CD8-positive, alpha-beta memory T cell (primary cell): ENCODE measurements around the gene TLE4. TPM values are rescaled to one million over a fixed set of nuclear protein-coding genes. Genes with fewer than 3 reads are reported as not detected.

Experiments used
- CTCF ChIA-PET: fragments of 350-600 bp; sonication (Branson Sonifier 250); formaldehyde crosslinking; loops from one replicate; lab custom pipeline; 2021; ENCODE audit warnings: antibody characterized with exemption; lab: Charles Lee
- POLR2A ChIA-PET: fragments of 350-600 bp; sonication (Branson Sonifier 250); formaldehyde crosslinking; loops from one replicate; lab custom pipeline; 2021; ENCODE audit warnings: antibody characterized with exemption; lab: Charles Lee
- DNase-seq, 5 donors: peaks; one replicate each; pipeline versions ENCODE4 v3.0.0 to v3.0.0-alpha.2; 2020 to 2022; ENCODE audit warnings: mixed read lengths in 1 of 5
- H3K27ac ChIP-seq: one replicate; pipeline ENCODE4 v1.7.0; 2013; ENCODE audit warnings: low read depth, mild to moderate bottlenecking, low read length, moderate library complexity
- H3K27me3 ChIP-seq: 2 replicates; pipeline ENCODE4 v1.7.0; 2013; ENCODE audit warnings: low read length, mild to moderate bottlenecking; ENCODE audit not compliant: insufficient read depth, poor library complexity, severe bottlenecking
- H3K36me3 ChIP-seq: 2 replicates; pipeline ENCODE4 v1.7.0; 2013; ENCODE audit warnings: mild to moderate bottlenecking, low read length, moderate library complexity; ENCODE audit not compliant: insufficient read depth
- H3K4me1 ChIP-seq: 2 replicates; pipeline ENCODE4 v1.7.0; 2013; ENCODE audit warnings: mild to moderate bottlenecking, low read length, moderate library complexity; ENCODE audit not compliant: insufficient read depth
- H3K4me3 ChIP-seq: 2 replicates; pipeline ENCODE4 v1.7.0; 2013; ENCODE audit warnings: mild to moderate bottlenecking, low read length
- H3K9me3 ChIP-seq: 2 replicates; pipeline ENCODE4 v1.7.0; 2013; ENCODE audit warnings: mild to moderate bottlenecking, low read length
- H3K27ac Mint-ChIP-seq, 8 donors: one replicate each; pipeline ENCODE4 v1.8.0; 2020 to 2021; ENCODE audit warnings: mixed read lengths in 8 of 8, mild to moderate bottlenecking in 6 of 8, inconsistent platforms in 3 of 8, moderate library complexity in 3 of 8
- H3K27me3 Mint-ChIP-seq, 2 donors: one replicate each; pipeline ENCODE4 v1.8.0; 2020 to 2021; ENCODE audit warnings: mixed read lengths in 2 of 2, mild to moderate bottlenecking in 1 of 2, moderate library complexity in 1 of 2
- H3K36me3 Mint-ChIP-seq, 3 donors: one replicate each; pipeline ENCODE4 v1.8.0; 2020 to 2021; ENCODE audit warnings: mixed read lengths in 3 of 3, inconsistent platforms in 1 of 3, mild to moderate bottlenecking in 1 of 3
- H3K4me1 Mint-ChIP-seq, 3 donors: one replicate each; pipeline ENCODE4 v1.8.0; 2020 to 2021; ENCODE audit warnings: mixed read lengths in 3 of 3, inconsistent platforms in 1 of 3, mild to moderate bottlenecking in 1 of 3
- H3K4me3 Mint-ChIP-seq, 7 donors: one replicate each; pipeline ENCODE4 v1.8.0; 2020 to 2021; ENCODE audit warnings: mixed read lengths in 7 of 7, mild to moderate bottlenecking in 6 of 7, moderate library complexity in 4 of 7, inconsistent platforms in 2 of 7
- H3K9me3 Mint-ChIP-seq, 5 donors: one replicate each; pipeline ENCODE4 v1.8.0; 2020 to 2022; ENCODE audit warnings: mixed read lengths in 5 of 5, mild to moderate bottlenecking in 3 of 5, moderate library complexity in 2 of 5, inconsistent platforms in 1 of 5
- polyA plus RNA-seq: library from polyadenylated mRNA; unstranded; fragments of 300-500 nt; fragmentation: Illumina TruSeq; gene quantifications from one replicate; pipeline ENCODE4 v1.2.3, GENCODE V29; 2021
- total RNA-seq, 2 experiments: library from RNA; stranded (reverse); gene quantifications; one replicate each; pipeline ENCODE4 v1.2.3, GENCODE V29; 2021

Gene TLE4
- total and polyA plus RNA-seq, 3 experiments from 2014 or later: 28.1 to 41.6 (median 29.2) TPM

DNA sequence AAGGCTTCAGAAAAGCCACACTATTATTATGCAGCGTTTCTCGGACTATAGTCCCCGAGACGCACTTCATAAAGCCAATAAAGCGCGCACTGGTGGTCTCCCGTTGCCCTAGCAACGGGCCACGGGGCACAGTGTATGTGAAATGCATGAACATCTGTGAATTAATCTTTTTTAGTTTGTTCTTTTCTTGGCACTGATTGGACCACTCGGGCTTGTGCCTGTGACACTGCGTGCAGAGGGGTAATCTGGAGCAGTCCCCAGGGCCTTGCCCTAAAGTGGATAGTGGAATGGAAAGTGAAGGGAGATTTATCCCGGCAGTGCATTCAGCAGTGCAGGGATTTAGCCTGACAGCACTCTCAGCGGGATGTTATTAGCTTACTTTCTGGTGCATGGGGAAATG lies 92.1 kb downstream of the TLE4 start:
- Mint-ChIP-seq H3K4me1 (peaks cover 34 to 59% (median 47%) of the 10 kb centered on the region in 3 donors), H3K9me3 (no peaks in the 10 kb centered on the region), H3K36me3 (peaks cover 0 to 35% (median 17%) of the 10 kb centered on the region in 3 donors), H3K4me3 (peak overlapping the region in 1 of 7 donors; percentile 4), H3K27ac (peak overlapping the region in 3 of 8 donors; percentile 31 to 56 (median 37)), H3K27me3 (no peaks in the 10 kb centered on the region)
- Histone ChIP-seq H3K4me1 (no peaks in the 10 kb centered on the region), H3K27ac (no peak overlapping the region), H3K27me3 (no peaks in the 10 kb centered on the region), H3K36me3 (no peaks in the 10 kb centered on the region), H3K9me3 (no peaks in the 10 kb centered on the region), H3K4me3 (no peak overlapping the region)
- CTCF ChIA-PET: no interaction called here
- POLR2A ChIA-PET: no interaction called here
- DNase-seq: no peak

DNA sequence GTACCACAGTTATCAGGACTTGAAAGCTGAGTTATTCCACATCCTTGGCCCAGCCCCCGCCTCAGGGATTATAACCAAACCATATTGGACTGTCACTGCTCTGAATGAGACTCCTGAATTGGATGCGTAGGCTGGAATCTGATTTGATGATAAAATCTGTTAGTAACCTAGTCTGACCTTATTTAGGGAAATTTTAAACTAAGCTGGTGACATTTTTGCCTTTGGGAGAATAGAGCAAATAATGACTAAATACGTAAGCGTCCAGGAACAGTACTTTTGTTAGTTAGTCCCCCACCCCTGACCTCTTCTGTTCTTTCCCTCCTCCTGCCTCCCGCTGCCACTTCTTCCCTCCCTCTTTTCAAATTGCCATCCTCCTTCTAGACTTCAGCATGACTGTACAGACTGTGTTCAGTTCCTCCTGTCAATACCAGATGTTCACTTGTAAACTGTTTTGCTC lies 92.6 kb downstream of the TLE4 start:
- no peaks in the 10 kb centered on the region for H3K9me3 ChIP-seq
- Mint-ChIP-seq H3K9me3 (no peaks in the 10 kb centered on the region), H3K36me3 (peaks cover 0 to 37% (median 20%) of the 10 kb centered on the region in 3 donors), H3K27me3 (no peaks in the 10 kb centered on the region), H3K4me3 (no peak overlapping the region), H3K4me1 (peaks cover 35 to 59% (median 49%) of the 10 kb centered on the region in 3 donors), H3K27ac (peak overlapping the region in 3 of 8 donors; percentile 24 to 75 (median 31))
- no peaks in the 10 kb centered on the region for H3K4me1 ChIP-seq
- H3K27ac ChIP-seq: no peak overlapping the region
- CTCF ChIA-PET: no interaction called here
- no peak overlapping the region for H3K4me3 ChIP-seq
- DNase-seq: no peak
- POLR2A ChIA-PET: no interaction called here
- no peaks in the 10 kb centered on the region for H3K36me3 ChIP-seq
- H3K27me3 ChIP-seq: no peaks in the 10 kb centered on the region

DNA sequence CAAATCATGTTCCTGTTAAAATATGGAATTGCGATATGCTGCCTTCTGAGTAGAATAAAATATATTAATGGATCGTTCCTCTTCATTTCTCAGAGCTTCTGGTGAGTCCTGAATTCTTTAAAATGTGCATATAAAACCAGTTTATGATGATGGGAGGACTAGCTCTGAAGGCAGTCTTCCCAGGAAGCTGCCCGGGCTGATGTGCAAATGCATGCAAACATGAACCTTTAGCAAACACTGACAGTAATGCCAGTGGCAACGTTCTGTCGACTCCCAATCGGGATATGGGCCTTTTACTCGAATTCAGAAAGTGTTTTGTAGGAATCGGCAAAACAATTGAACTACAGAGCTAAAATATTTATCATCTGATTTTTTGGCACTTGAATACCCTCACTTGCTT lies 93.6 kb downstream of the TLE4 start:
- Mint-ChIP-seq H3K27me3 (no peaks in the 10 kb centered on the region), H3K36me3 (peaks cover 0 to 38% (median 17%) of the 10 kb centered on the region in 3 donors), H3K27ac (peak overlapping the region in 2 of 8 donors; percentile 4 to 29), H3K4me3 (no peak overlapping the region), H3K9me3 (no peaks in the 10 kb centered on the region), H3K4me1 (peaks cover 43 to 69% (median 59%) of the 10 kb centered on the region in 3 donors)
- Histone ChIP-seq H3K27ac (no peak overlapping the region), H3K4me3 (no peak overlapping the region), H3K4me1 (no peaks in the 10 kb centered on the region), H3K36me3 (no peaks in the 10 kb centered on the region), H3K9me3 (no peaks in the 10 kb centered on the region), H3K27me3 (no peaks in the 10 kb centered on the region)
- POLR2A ChIA-PET: no interaction called here
- CTCF ChIA-PET: no interaction called here
- DNase-seq: no peak

DNA sequence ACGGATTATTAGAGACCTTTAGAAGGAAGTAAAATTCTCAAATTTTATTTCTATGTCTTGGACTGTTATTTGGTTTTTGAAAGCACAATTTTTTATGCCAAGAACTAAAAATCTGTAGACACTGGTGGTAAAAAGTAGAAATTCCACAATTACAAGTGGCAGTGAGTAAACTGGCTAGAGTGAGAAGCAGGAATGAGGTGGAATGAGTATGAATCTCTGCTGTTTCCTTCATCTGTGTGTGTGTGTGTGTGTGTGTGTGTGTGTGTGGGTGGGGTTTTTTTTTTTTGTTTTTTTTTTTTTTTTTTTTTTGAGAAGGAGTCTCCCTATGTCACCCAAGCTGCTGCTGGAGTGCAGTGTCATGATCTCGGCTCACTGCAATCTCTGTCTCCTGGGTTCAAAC lies 94.2 kb downstream of the TLE4 start:
- no peaks in the 10 kb centered on the region for H3K9me3 Mint-ChIP-seq
- H3K36me3 Mint-ChIP-seq: peaks cover 0 to 38% (median 19%) of the 10 kb centered on the region in 3 donors
- H3K27ac Mint-ChIP-seq: peak overlapping the region in 2 of 8 donors; percentile 1 to 63
- H3K4me1 Mint-ChIP-seq: peaks cover 46 to 69% (median 62%) of the 10 kb centered on the region in 3 donors
- Histone ChIP-seq H3K4me1 (no peaks in the 10 kb centered on the region), H3K4me3 (no peak overlapping the region), H3K9me3 (no peaks in the 10 kb centered on the region), H3K27ac (no peak overlapping the region), H3K36me3 (no peaks in the 10 kb centered on the region), H3K27me3 (no peaks in the 10 kb centered on the region)
- ChIA-PET POLR2A (no interaction called here), CTCF (no interaction called here)
- H3K27me3 Mint-ChIP-seq: no peaks in the 10 kb centered on the region
- DNase-seq: no peak
- no peak overlapping the region for H3K4me3 Mint-ChIP-seq

DNA sequence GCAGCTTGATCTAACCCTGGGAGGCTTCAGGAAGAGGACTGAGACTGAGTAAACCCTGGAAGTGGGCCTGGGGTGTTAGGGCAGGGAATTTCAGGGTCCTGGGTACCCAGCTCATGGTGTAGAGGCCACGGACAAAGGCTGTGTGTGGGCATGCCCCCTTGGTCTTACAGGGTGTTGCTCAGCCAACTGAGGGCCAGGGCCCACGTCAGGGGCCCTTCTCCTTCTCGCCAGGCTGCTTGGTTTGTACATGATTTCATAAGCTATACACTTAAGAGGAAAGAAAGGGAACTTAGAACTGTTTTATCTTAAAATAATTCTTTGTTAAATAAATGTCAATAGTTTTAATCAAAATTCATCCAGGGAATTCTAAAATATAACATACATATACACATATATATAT lies 95.4 kb downstream of the TLE4 start:
- no peak overlapping the region for H3K27ac ChIP-seq
- Mint-ChIP-seq H3K27me3 (no peaks in the 10 kb centered on the region), H3K4me3 (no peak overlapping the region), H3K9me3 (no peaks in the 10 kb centered on the region), H3K27ac (peak overlapping the region in 2 of 8 donors; percentile 6 to 43), H3K36me3 (peaks cover 0 to 41% (median 20%) of the 10 kb centered on the region in 3 donors), H3K4me1 (peaks cover 49 to 68% (median 65%) of the 10 kb centered on the region in 3 donors)
- ChIA-PET CTCF (no interaction called here), POLR2A (no interaction called here)
- no peak for DNase-seq
- H3K9me3 ChIP-seq: no peaks in the 10 kb centered on the region
- H3K36me3 ChIP-seq: no peaks in the 10 kb centered on the region
- H3K4me1 ChIP-seq: peaks cover 2% of the 10 kb centered on the region
- no peak overlapping the region for H3K4me3 ChIP-seq
- no peaks in the 10 kb centered on the region for H3K27me3 ChIP-seq

DNA sequence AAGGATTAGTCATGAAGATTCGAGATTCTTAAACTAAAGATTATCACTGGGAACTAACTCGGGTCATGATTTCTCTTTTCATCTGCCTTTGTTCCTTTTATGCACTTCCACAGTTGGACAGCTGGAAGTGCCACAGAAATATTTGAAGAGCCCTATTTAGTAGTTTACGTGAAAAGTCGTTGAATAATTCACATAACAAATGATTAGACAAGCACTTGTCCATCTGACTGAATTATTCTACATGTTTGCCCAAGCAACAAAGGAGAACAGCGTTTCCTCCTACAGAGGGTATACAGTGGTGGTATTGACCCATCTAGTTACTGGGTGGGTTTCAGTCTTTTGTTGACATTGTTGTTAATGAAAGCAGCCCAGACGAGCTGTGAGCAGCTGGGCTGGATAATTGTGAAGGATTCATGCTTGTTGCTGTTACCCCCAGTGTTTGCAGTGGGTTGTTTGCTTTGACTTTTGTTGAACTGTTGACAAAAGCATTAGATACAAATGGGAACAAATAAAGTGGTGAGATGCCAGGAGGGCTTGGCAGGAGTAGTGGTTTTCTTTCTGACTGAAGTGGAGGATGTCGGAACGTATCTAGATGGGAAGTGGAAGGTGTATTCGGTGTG lies 96.2 kb downstream of the TLE4 start:
- no peak for DNase-seq
- no peak overlapping the region for H3K27ac ChIP-seq
- Mint-ChIP-seq H3K27ac (no peak overlapping the region), H3K27me3 (no peaks in the 10 kb centered on the region), H3K4me1 (peaks cover 50 to 67% (median 66%) of the 10 kb centered on the region in 3 donors), H3K36me3 (peaks cover 0 to 43% (median 20%) of the 10 kb centered on the region in 3 donors), H3K9me3 (no peaks in the 10 kb centered on the region), H3K4me3 (no peak overlapping the region)
- H3K9me3 ChIP-seq: no peaks in the 10 kb centered on the region
- H3K36me3 ChIP-seq: no peaks in the 10 kb centered on the region
- H3K4me3 ChIP-seq: no peak overlapping the region
- CTCF ChIA-PET: no interaction called here
- POLR2A ChIA-PET: no interaction called here
- peaks cover 9% of the 10 kb centered on the region for H3K4me1 ChIP-seq
- no peaks in the 10 kb centered on the region for H3K27me3 ChIP-seq

DNA sequence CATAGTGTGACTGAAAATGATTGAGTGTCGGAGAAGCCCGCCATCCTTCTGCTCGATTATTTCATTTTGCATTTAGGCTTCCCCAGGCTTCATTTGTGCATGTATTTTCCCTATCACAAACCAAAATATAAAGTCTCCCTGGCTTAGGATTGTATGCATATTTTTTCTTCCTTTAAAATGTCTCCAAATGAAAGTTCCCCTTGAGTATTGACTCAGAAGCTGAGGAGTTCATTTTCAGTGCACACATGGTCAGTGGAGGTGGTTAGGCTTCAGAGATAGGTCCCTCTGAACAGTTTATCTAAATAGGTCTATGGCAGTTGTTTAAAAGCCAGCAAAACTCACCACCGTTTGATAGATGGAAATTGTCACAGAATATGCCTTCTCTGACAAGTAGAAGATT lies 97.2 kb downstream of the TLE4 start:
- CTCF ChIA-PET: no interaction called here
- H3K27me3 ChIP-seq: no peaks in the 10 kb centered on the region

DNA sequence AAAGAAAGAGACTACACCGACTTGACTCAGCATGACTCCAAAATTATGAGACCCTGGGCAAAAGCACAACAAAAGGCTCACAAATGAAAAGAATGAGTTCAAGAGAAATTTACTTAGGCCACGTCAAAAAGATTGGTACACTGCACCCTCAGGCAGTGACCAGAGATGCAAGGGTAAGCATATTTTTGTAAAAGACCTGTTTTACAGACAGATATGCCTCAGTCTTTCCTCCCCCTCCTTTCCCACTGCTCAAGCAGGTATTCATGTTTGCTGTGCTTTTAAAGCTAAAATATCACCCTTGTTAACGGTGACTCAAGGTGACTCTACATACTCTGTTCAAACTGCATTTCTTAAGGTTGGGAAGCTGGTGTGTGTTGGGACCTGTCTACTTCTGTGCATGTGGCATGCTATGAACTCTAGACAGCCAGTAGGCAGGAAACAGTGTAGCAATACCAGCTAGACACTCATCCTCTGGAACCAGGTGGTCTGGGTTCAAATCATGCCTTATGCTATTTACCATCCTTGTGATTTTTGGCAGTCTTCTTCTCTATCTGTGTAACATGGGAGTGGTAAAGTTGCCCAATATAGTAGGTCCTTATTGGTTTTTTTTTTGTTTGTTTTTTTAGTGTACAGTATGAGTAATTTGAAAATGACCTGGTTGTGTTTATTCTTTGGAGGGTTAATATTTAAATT lies 98.7 kb downstream of the TLE4 start:
- H3K27ac ChIP-seq: no peak overlapping the region
- H3K36me3 Mint-ChIP-seq: peaks cover 0 to 31% (median 18%) of the 10 kb centered on the region in 3 donors
- no peaks in the 10 kb centered on the region for H3K27me3 Mint-ChIP-seq
- H3K4me1 Mint-ChIP-seq: peaks cover 60 to 77% (median 76%) of the 10 kb centered on the region in 3 donors
- no peaks in the 10 kb centered on the region for H3K9me3 ChIP-seq
- DNase-seq: no peak
- H3K9me3 Mint-ChIP-seq: no peaks in the 10 kb centered on the region
- ChIA-PET POLR2A (no interaction called here), CTCF (interaction anchor here (1.1 kb wide), 1 partner anchor 27 kb away, joined by 3 read pairs; no protein-coding TSS in a partner anchor)
- peak overlapping the region in 5 of 8 donors; percentile 19 to 67 (median 35) for H3K27ac Mint-ChIP-seq
- H3K4me3 Mint-ChIP-seq: no peak overlapping the region
- H3K4me1 ChIP-seq: peaks cover 21% of the 10 kb centered on the region
- H3K27me3 ChIP-seq: no peaks in the 10 kb centered on the region
- no peaks in the 10 kb centered on the region for H3K36me3 ChIP-seq
- H3K4me3 ChIP-seq: no peak overlapping the region

More for the DNA sequence above, 97.2 kb downstream of the TLE4 start:
- POLR2A ChIA-PET: no interaction called here
- Histone ChIP-seq H3K36me3 (no peaks in the 10 kb centered on the region), H3K27ac (no peak overlapping the region), H3K9me3 (no peaks in the 10 kb centered on the region), H3K4me3 (no peak overlapping the region), H3K4me1 (peaks cover 16% of the 10 kb centered on the region)
- peaks cover 55 to 69% (median 69%) of the 10 kb centered on the region in 3 donors for H3K4me1 Mint-ChIP-seq
- no peak for DNase-seq
- peak overlapping the region in 1 of 8 donors; percentile 38 for H3K27ac Mint-ChIP-seq
- H3K4me3 Mint-ChIP-seq: no peak overlapping the region
- H3K36me3 Mint-ChIP-seq: peaks cover 0 to 39% (median 20%) of the 10 kb centered on the region in 3 donors
- H3K27me3 Mint-ChIP-seq: no peaks in the 10 kb centered on the region
- no peaks in the 10 kb centered on the region for H3K9me3 Mint-ChIP-seq
